ENCODE results near the gene VSTM4.

The VSTM4 gene

GRCh38 chr10:49108656-49109055, 6.7 kb downstream of the VSTM4 start:
- H3K36me3 ChIP-seq (ENCODE audit: low read depth) = no peaks in the 10 kb centered on the region
- H3K4me1 ChIP-seq (ENCODE audit: insufficient read depth, poor library complexity, severe bottlenecking) = no peaks in the 10 kb centered on the region
- H3K4me3 ChIP-seq (ENCODE audit: severe bottlenecking) = no peak overlapping the region
- peaks cover 3% of the 10 kb centered on the region for H3K27me3 ChIP-seq (ENCODE audit: insufficient read depth, poor library complexity, severe bottlenecking)
- H3K9me3 ChIP-seq (ENCODE audit: severe bottlenecking) = no peaks in the 10 kb centered on the region
- no peak overlapping the region for H3K27ac ChIP-seq (ENCODE audit: poor library complexity, severe bottlenecking)
- ATAC-seq (ENCODE audit: low read depth) (no peak), DNase-seq (ENCODE audit: low spot score) (no peak)
- TF ChIP-seq, protein P1, sequence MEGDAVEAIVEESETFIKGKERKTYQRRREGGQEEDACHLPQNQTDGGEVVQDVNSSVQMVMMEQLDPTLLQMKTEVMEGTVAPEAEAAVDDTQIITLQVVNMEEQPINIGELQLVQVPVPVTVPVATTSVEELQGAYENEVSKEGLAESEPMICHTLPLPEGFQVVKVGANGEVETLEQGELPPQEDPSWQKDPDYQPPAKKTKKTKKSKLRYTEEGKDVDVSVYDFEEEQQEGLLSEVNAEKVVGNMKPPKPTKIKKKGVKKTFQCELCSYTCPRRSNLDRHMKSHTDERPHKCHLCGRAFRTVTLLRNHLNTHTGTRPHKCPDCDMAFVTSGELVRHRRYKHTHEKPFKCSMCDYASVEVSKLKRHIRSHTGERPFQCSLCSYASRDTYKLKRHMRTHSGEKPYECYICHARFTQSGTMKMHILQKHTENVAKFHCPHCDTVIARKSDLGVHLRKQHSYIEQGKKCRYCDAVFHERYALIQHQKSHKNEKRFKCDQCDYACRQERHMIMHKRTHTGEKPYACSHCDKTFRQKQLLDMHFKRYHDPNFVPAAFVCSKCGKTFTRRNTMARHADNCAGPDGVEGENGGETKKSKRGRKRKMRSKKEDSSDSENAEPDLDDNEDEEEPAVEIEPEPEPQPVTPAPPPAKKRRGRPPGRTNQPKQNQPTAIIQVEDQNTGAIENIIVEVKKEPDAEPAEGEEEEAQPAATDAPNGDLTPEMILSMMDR (IDR thresholded peaks at IDR 0.05; ENCODE audit: poor library complexity, severe bottlenecking) = no peak

- H3K9me3 ChIP-seq (ENCODE audit: severe bottlenecking) = no peaks in the 10 kb centered on the region
- TF ChIP-seq, protein P1 (IDR thresholded peaks at IDR 0.05; ENCODE audit: poor library complexity, severe bottlenecking) = no peak
- no peaks in the 10 kb centered on the region for H3K36me3 ChIP-seq (ENCODE audit: low read depth)
- no peaks in the 10 kb centered on the region for H3K4me1 ChIP-seq (ENCODE audit: insufficient read depth, poor library complexity, severe bottlenecking)
- H3K4me3 ChIP-seq (ENCODE audit: severe bottlenecking) = no peak overlapping the region
- H3K27me3 ChIP-seq (ENCODE audit: insufficient read depth, poor library complexity, severe bottlenecking) = peaks cover 3% of the 10 kb centered on the region
- DNase-seq (ENCODE audit: low spot score) = no peak
- ATAC-seq (ENCODE audit: low read depth) = no peak
- no peak overlapping the region for H3K27ac ChIP-seq (ENCODE audit: poor library complexity, severe bottlenecking)
Observed at GRCh38 chr10:49107887-49108267, 7.4 kb downstream of the VSTM4 start.

GRCh38 chr10:49107111-49107886, 8.0 kb downstream of the VSTM4 start:
- ATAC-seq (ENCODE audit: low read depth) = no peak
- TF ChIP-seq, protein P1 (IDR thresholded peaks at IDR 0.05; ENCODE audit: poor library complexity, severe bottlenecking) = no peak
- DNase-seq (ENCODE audit: low spot score) = no peak
- Histone ChIP-seq H3K36me3 (ENCODE audit: low read depth) (no peaks in the 10 kb centered on the region), H3K4me1 (ENCODE audit: insufficient read depth, poor library complexity, severe bottlenecking) (no peaks in the 10 kb centered on the region), H3K9me3 (ENCODE audit: severe bottlenecking) (no peaks in the 10 kb centered on the region), H3K27ac (ENCODE audit: poor library complexity, severe bottlenecking) (no peak overlapping the region), H3K27me3 (ENCODE audit: insufficient read depth, poor library complexity, severe bottlenecking) (peaks cover 3% of the 10 kb centered on the region), H3K4me3 (ENCODE audit: severe bottlenecking) (no peak overlapping the region)

DNA sequence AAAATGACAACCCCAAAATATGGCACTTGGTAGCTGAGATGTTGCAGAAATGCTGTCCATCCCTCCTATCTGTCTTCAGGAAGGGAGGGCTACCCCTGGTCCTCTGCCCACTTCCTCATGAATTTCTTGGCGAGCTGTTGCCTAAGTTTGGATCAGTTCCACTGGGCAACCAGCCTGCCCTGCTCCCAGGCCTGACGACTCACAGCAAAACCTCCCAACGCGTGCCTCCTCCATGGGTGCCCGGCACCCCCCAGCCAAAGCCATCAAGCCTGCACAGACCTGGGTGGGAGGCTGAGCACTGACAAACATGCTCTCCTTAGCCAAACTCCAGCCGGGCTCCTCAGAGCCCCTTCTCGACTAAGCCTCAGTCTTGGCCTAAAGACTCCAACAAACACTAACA, 8.9 kb downstream of the VSTM4 start:
- no peak for DNase-seq (ENCODE audit: low spot score)
- no peak overlapping the region for H3K27ac ChIP-seq (ENCODE audit: poor library complexity, severe bottlenecking)
- H3K4me1 ChIP-seq (ENCODE audit: insufficient read depth, poor library complexity, severe bottlenecking) = no peaks in the 10 kb centered on the region
- H3K9me3 ChIP-seq (ENCODE audit: severe bottlenecking) = no peaks in the 10 kb centered on the region
- peaks cover 3% of the 10 kb centered on the region for H3K27me3 ChIP-seq (ENCODE audit: insufficient read depth, poor library complexity, severe bottlenecking)
- TF ChIP-seq, protein P1 (IDR thresholded peaks at IDR 0.05; ENCODE audit: poor library complexity, severe bottlenecking) = no peak
- H3K36me3 ChIP-seq (ENCODE audit: low read depth) = no peaks in the 10 kb centered on the region
- no peak overlapping the region for H3K4me3 ChIP-seq (ENCODE audit: severe bottlenecking)
- no peak for ATAC-seq (ENCODE audit: low read depth)

DNA sequence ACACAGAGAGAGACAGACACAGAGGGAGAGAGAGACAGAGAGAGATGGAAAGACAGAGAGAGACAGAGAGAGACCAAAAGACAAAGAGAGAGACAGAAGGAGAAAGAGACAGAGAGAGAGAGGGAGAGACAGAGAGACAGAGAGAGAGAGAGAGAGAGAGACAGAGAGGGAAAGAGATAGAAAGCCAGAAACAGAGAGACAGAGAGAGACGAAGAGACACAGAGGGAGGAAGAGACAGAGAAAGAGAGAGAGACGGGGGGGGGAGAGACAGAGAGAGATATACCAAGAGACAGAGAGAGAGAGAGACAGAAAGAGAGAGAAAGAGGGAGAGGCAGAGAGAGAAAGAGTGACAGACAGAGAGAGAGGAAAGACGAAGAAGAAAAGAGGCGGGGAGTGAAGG, 10.2 kb downstream of the VSTM4 start:
- H3K36me3 ChIP-seq (ENCODE audit: low read depth) = no peaks in the 10 kb centered on the region
- ATAC-seq (ENCODE audit: low read depth) (no peak), DNase-seq (ENCODE audit: low spot score) (no peak)
- TF ChIP-seq, protein P1 (IDR thresholded peaks at IDR 0.05; ENCODE audit: poor library complexity, severe bottlenecking) = no peak
- H3K27ac ChIP-seq (ENCODE audit: poor library complexity, severe bottlenecking) = no peak overlapping the region
- peaks cover 4% of the 10 kb centered on the region for H3K27me3 ChIP-seq (ENCODE audit: insufficient read depth, poor library complexity, severe bottlenecking)
- no peak overlapping the region for H3K4me3 ChIP-seq (ENCODE audit: severe bottlenecking)
- no peaks in the 10 kb centered on the region for H3K4me1 ChIP-seq (ENCODE audit: insufficient read depth, poor library complexity, severe bottlenecking)
- H3K9me3 ChIP-seq (ENCODE audit: severe bottlenecking) = no peaks in the 10 kb centered on the region
